ENCODE results near the gene NKD2.

- no peak for TF ChIP-seq CTCF (IDR thresholded peaks at IDR 0.05)
- TF ChIP-seq EP300 (IDR thresholded peaks at IDR 0.05): no peak
- no peak for TF ChIP-seq POLR2A (IDR thresholded peaks at IDR 0.05)
These were observed 70.2 kb downstream of the NKD2 start for GRCh38 chr5:1078851-1079250.
